Liver (tissue), 9 donors: ENCODE results near the gene UBE2L3. TPM values are rescaled to one million over a fixed set of nuclear protein-coding genes. Genes with fewer than 3 reads are reported as not detected.
"Not testable (repeated sequence)": the region's sequence is repeated elsewhere in the genome, so short reads cannot be mapped to it uniquely, and the experiment has no call there.

Source experiments
- DNase-seq: peaks from one replicate; pipeline ENCODE4 v3.0.0-alpha.2; 2017; ENCODE audit warnings: low spot score
- H3K27ac ChIP-seq, 2 donors: one replicate each; pipeline ENCODE4 v1.7.0; 2013; ENCODE audit warnings: inconsistent platforms in 2 of 2, low read length in 2 of 2, control low read depth in 1 of 2, low read depth in 1 of 2, mild to moderate bottlenecking in 1 of 2
- H3K27me3 ChIP-seq, 4 donors: one replicate each; pipeline versions ENCODE4 v1.6.1 to v1.7.0; 2013; ENCODE audit warnings: low read length in 3 of 4, inconsistent platforms in 1 of 4, mild to moderate bottlenecking in 1 of 4, moderate library complexity in 1 of 4; ENCODE audit not compliant: control insufficient read depth in 4 of 4, insufficient read depth in 4 of 4
- H3K36me3 ChIP-seq, 4 donors: one replicate each; pipeline versions ENCODE4 v1.6.1 to v1.7.0; 2013; ENCODE audit warnings: low read length in 3 of 4, mild to moderate bottlenecking in 3 of 4, low read depth in 1 of 4, moderate library complexity in 1 of 4; ENCODE audit not compliant: control insufficient read depth in 4 of 4, insufficient read depth in 3 of 4
- H3K4me1 ChIP-seq, 4 donors: one replicate each; pipeline versions ENCODE4 v1.6.1 to v1.7.0; 2013; ENCODE audit warnings: low read length in 3 of 4, mild to moderate bottlenecking in 3 of 4, moderate library complexity in 1 of 4; ENCODE audit not compliant: control insufficient read depth in 4 of 4, insufficient read depth in 4 of 4
- H3K4me3 ChIP-seq, 3 donors: one replicate each; pipeline versions ENCODE4 v1.6.1 to v1.7.0; 2013; ENCODE audit warnings: low read length in 3 of 3, control low read depth in 1 of 3, low read depth in 1 of 3, mild to moderate bottlenecking in 1 of 3
- H3K9ac ChIP-seq, 2 donors: one replicate each; pipeline ENCODE4 v1.7.0; 2013; ENCODE audit warnings: low read length in 2 of 2, mild to moderate bottlenecking in 2 of 2, moderate library complexity in 2 of 2, control low read depth in 1 of 2, low read depth in 1 of 2
- H3K9me3 ChIP-seq, 4 donors: one replicate each; pipeline versions ENCODE4 v1.6.1 to v1.7.0; 2013; ENCODE audit warnings: low read length in 3 of 4; ENCODE audit not compliant: control insufficient read depth in 4 of 4
- EGR1 ChIP-seq, 2 donors: IDR thresholded peaks; 2 replicates each; pipeline ENCODE4 v1.6.1; 2016 to 2018; ENCODE audit warnings: antibody characterized with exemption in 2 of 2, low read depth in 2 of 2
- GABPA ChIP-seq, 2 donors: IDR thresholded peaks in 1 of 2; conservative IDR thresholded peaks in 1 of 2; 2 replicates each; pipeline ENCODE4 v1.6.1; 2016; ENCODE audit warnings: antibody characterized with exemption in 2 of 2, mild to moderate bottlenecking in 1 of 2, moderate library complexity in 1 of 2
- HNF4A ChIP-seq, 2 donors: conservative IDR thresholded peaks; 2 replicates each; pipeline ENCODE4 v1.6.1; 2016; ENCODE audit warnings: antibody characterized with exemption in 2 of 2, mild to moderate bottlenecking in 2 of 2
- REST ChIP-seq: IDR thresholded peaks from 2 replicates; pipeline ENCODE4 v1.6.1; 2016; ENCODE audit warnings: antibody characterized with exemption, mild to moderate bottlenecking
- SP1 ChIP-seq: IDR thresholded peaks from 2 replicates; pipeline ENCODE4 v1.6.1; 2018; ENCODE audit warnings: antibody characterized with exemption, mild to moderate bottlenecking
- YY1 ChIP-seq: IDR thresholded peaks from 2 replicates; pipeline ENCODE4 v1.6.1; 2016; ENCODE audit warnings: antibody characterized with exemption, mild to moderate bottlenecking
- WGBS: extraction: QIAGEN DNeasy Blood & Tissue Kit; methylation state at CpG from one replicate; pipeline ENCODE4 v1.1.7; 2013; 5-methylcytosine and 5-hydroxymethylcytosine counted together
- polyA plus RNA-seq, 2 donors: library from polyadenylated mRNA; stranded (reverse) in 1 of 2; unstranded in 1 of 2; fragments of 200-250 nt in 1 of 2; fragments of >200 nt in 1 of 2; fragmentation: Nextera tagmentation in 1 of 2; extraction: Ambion mirVana in 1 of 2; gene quantifications; one replicate each; pipeline versions ENCODE4 v1.2.1 to v1.2.3, GENCODE V29; 2013 to 2015
- total RNA-seq, 2 donors: library from RNA; depleted of rRNA; stranded (reverse); fragments of >200 nt; gene quantifications; one replicate each; pipeline ENCODE4 v1.2.3, GENCODE V29; 2014
- donor health status: healthy.
- donor health status: healthy.
- donor health status: healthy.
- donor health status: healthy.
- donor health status: healthy.

The UBE2L3 gene
- total RNA-seq: 10 to 100 TPM; 14.3 to 16.0 TPM
- 10 to 100 TPM; 23.6 to 33.4 TPM for polyA plus RNA-seq

GRCh38 chr22:21567456-21568346 is at the start of gene UBE2L3:
Gene UBE2L3 (plus strand): TSS chr22:21567714. CDS start chr22:21567745, 31 bp downstream.
- TF ChIP-seq REST: peak; percentile 29
- peak in 1 of 2 donors; percentile 73 for TF ChIP-seq GABPA (IDR thresholded peaks at IDR 0.05 in 1 of 2, conservative IDR thresholded peaks at IDR 0.05 in 1 of 2)
- TF ChIP-seq YY1: peak; percentile 99
- TF ChIP-seq EGR1 (IDR thresholded peaks at IDR 0.05; ENCODE audit: low read depth in 2 of 2): peak; percentile 46 to 65
- no peak for TF ChIP-seq HNF4A (conservative IDR thresholded peaks at IDR 0.05)
- no peak for TF ChIP-seq SP1
- Histone ChIP-seq H3K36me3 (no peaks in the 10 kb centered on the region), H3K9ac (peak within 1 kb of the TSS; percentile 66 to 78), H3K27ac (peak within 1 kb of the TSS; percentile 85 to 93), H3K4me3 (peak within 1 kb of the TSS; percentile 65 to 99 (median 79)), H3K27me3 (no peaks in the 10 kb centered on the region), H3K4me1 (peaks cover 6 to 37% (median 34%) of the 10 kb centered on the region in 4 donors), H3K9me3 (no peaks in the 10 kb centered on the region)
- peak; percentile 88 for DNase-seq
- under 1% methylated on average over 85 of the region's 85 CpGs for WGBS

GRCh38 chr22:21526705-21527500 is 40.6 kb upstream of the UBE2L3 start:
- not testable (repeated sequence) for H3K9me3 ChIP-seq, H3K9ac ChIP-seq, H3K27me3 ChIP-seq, H3K4me1 ChIP-seq, H3K36me3 ChIP-seq, H3K4me3 ChIP-seq, DNase-seq, H3K27ac ChIP-seq
- WGBS: 79% methylated on average over 2 of the region's 6 CpGs

GRCh38 chr22:21531525-21531924 is 36.0 kb upstream of the UBE2L3 start:
- WGBS: 80% methylated on average over 1 of the region's 5 CpGs
- not testable (repeated sequence) for H3K4me1 ChIP-seq

GRCh38 chr22:21532863-21533648 is 34.5 kb upstream of the UBE2L3 start:
- not testable (repeated sequence) for H3K9me3 ChIP-seq, H3K27me3 ChIP-seq, H3K27ac ChIP-seq, H3K9ac ChIP-seq, DNase-seq, H3K4me3 ChIP-seq, H3K4me1 ChIP-seq, H3K36me3 ChIP-seq
- no CpG with 5 or more reads among the region's 20 CpGs for WGBS

More at GRCh38 chr22:21531525-21531924, 36.0 kb upstream of the UBE2L3 start:
- not testable (repeated sequence) for DNase-seq, H3K9me3 ChIP-seq, H3K27me3 ChIP-seq, H3K4me3 ChIP-seq, H3K9ac ChIP-seq, H3K27ac ChIP-seq, H3K36me3 ChIP-seq

GRCh38 chr22:21539862-21540261 is 27.7 kb upstream of the UBE2L3 start:
- H3K27ac ChIP-seq, H3K4me1 ChIP-seq, H3K4me3 ChIP-seq, H3K9ac ChIP-seq, H3K27me3 ChIP-seq, H3K9me3 ChIP-seq, H3K36me3 ChIP-seq, DNase-seq: not testable (repeated sequence)
- WGBS: no CpG with 5 or more reads among the region's 7 CpGs
